ENCODE measurements around the gene C2orf78.

The C2orf78 gene

DNA sequence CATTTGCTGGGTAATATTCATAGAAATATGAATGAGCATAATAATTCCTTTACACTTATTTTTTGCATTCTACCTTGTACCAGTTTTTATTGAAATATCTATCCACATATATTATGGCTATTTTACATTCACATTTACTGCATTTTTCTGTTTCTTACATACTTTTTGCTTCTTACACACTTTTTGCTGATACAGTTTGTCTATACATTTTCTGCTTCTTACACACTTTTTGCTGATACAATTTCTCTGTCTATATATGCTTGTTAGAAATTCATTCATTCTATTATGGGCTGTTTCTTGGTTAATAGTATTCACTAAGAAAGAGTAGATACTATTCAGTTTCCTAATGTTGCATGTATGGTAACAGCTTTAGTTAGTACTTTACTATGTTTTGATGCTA, 27.9 kb downstream of the C2orf78 start:
- Histone ChIP-seq H3K27me3 (ENCODE audit: insufficient read depth, low read length) (peaks cover 53% of the 10 kb centered on the region), H3K4me3 (ENCODE audit: low read length) (no peak overlapping the region), H3K36me3 (ENCODE audit: insufficient read depth, low read depth, low read length) (no peaks in the 10 kb centered on the region), H3K4me1 (ENCODE audit: insufficient read depth, low read length) (no peaks in the 10 kb centered on the region), H3K9ac (ENCODE audit: low read depth, low read length) (no peak overlapping the region), H3K9me3 (ENCODE audit: insufficient read depth, low read depth, low read length) (no peaks in the 10 kb centered on the region), H3K27ac (ENCODE audit: low read length) (no peak overlapping the region)

GRCh38 chr2:73812635-73813034, 28.7 kb downstream of the C2orf78 start:
- Histone ChIP-seq H3K4me1 (ENCODE audit: insufficient read depth, low read length) (no peaks in the 10 kb centered on the region), H3K4me3 (ENCODE audit: low read length) (no peak overlapping the region), H3K9me3 (ENCODE audit: insufficient read depth, low read depth, low read length) (no peaks in the 10 kb centered on the region), H3K9ac (ENCODE audit: low read depth, low read length) (no peak overlapping the region), H3K27me3 (ENCODE audit: insufficient read depth, low read length) (peaks cover 53% of the 10 kb centered on the region), H3K27ac (ENCODE audit: low read length) (no peak overlapping the region), H3K36me3 (ENCODE audit: insufficient read depth, low read depth, low read length) (no peaks in the 10 kb centered on the region)

DNA sequence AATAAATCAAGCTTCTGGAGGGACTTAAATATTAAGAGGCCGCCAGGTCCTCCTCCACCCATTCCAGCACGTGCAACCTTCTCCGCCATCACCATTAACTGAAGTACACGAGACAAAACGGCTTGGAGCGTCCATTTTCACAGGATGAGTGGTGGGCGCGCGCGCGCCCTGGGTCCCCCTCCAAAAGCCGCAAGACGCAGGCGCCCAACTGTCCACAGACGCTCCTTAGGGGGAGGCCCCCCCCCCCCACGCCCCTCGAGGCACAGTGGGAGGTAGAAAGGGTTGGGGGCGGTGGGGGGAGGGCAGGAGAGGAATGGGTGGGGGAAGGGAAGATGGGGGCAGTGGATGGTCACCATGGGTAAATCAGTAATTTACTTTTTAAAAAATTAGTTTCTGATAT, 34.3 kb downstream of the C2orf78 start:
- Histone ChIP-seq H3K9me3 (ENCODE audit: insufficient read depth, low read depth, low read length) (no peaks in the 10 kb centered on the region), H3K4me3 (ENCODE audit: low read length) (no peak overlapping the region), H3K27me3 (ENCODE audit: insufficient read depth, low read length) (peaks cover 55% of the 10 kb centered on the region), H3K4me1 (ENCODE audit: insufficient read depth, low read length) (no peaks in the 10 kb centered on the region), H3K9ac (ENCODE audit: low read depth, low read length) (no peak overlapping the region), H3K36me3 (ENCODE audit: insufficient read depth, low read depth, low read length) (no peaks in the 10 kb centered on the region), H3K27ac (ENCODE audit: low read length) (no peak overlapping the region)

DNA sequence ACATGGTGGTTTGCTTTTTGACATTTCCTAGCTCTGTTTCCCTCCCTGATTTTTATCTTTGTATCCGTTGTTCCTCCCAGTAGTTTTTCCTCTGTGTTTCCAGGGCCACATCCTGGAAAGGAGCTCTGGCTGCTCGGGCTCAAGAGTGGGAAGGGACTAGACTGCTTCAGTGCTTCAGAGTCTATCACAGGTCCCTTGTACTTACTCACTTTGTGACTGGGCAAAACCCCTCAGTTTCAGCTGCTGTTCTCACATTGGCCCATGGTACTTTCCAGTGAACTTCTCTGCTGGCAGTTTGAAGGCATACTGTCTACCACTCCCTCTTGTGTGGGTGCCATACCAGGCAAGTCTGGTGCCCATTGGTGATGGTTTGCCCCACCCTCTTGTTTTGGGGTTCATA, 37.2 kb downstream of the C2orf78 start:
- Histone ChIP-seq H3K9ac (ENCODE audit: low read depth, low read length) (no peak overlapping the region), H3K27me3 (ENCODE audit: insufficient read depth, low read length) (peaks cover 43% of the 10 kb centered on the region; the same call in 1 of the 2 replicates), H3K9me3 (ENCODE audit: insufficient read depth, low read depth, low read length) (no peaks in the 10 kb centered on the region), H3K4me3 (ENCODE audit: low read length) (no peak overlapping the region), H3K36me3 (ENCODE audit: insufficient read depth, low read depth, low read length) (no peaks in the 10 kb centered on the region), H3K4me1 (ENCODE audit: insufficient read depth, low read length) (no peaks in the 10 kb centered on the region), H3K27ac (ENCODE audit: low read length) (no peak overlapping the region)

DNA sequence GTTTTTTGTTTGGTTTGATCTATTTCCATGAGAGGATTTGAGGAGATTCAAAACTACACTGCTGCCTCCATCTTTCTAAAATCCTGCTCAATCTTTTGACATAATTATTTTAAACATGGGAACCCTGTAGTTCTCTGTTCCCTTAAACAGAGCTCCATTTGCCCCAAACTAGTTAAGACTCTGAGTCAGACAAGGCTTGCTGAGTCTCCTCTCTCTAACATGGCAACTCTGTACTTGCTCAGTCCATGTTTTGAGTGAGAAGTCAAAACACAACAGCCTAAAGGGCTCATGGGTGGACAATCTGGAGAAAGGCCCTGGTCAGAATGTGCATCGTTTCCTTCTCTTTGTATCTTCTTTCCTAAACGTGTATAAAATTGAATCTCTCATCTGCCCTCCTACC, 37.7 kb downstream of the C2orf78 start:
- H3K4me3 ChIP-seq (ENCODE audit: low read length) = no peak overlapping the region

DNA sequence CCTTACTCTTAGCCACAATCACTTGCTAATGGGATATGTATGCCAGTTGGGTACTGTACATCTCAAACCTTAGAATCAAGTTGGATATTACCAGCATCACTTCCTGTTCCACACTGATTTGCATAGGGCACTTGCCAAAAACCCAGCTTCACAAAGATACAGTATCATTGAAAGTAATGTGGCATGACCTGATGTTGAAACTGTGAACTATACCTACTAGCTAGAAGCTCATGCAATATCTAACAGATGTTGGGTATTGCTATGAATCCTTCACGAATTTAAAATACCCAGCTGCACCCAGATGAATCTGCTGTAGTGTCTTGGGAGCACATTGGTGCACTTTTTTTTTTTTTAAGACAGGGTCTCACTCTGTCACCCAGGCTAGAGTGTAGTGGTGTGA, 38.3 kb downstream of the C2orf78 start:
- Histone ChIP-seq H3K9ac (ENCODE audit: low read depth, low read length) (no peak overlapping the region), H3K4me1 (ENCODE audit: insufficient read depth, low read length) (no peaks in the 10 kb centered on the region), H3K27me3 (ENCODE audit: insufficient read depth, low read length) (peaks cover 49% of the 10 kb centered on the region; the same call in 1 of the 2 replicates), H3K9me3 (ENCODE audit: insufficient read depth, low read depth, low read length) (no peaks in the 10 kb centered on the region), H3K27ac (ENCODE audit: low read length) (no peak overlapping the region), H3K4me3 (ENCODE audit: low read length) (no peak overlapping the region), H3K36me3 (ENCODE audit: insufficient read depth, low read depth, low read length) (no peaks in the 10 kb centered on the region)

More for the DNA sequence above, 37.7 kb downstream of the C2orf78 start:
- H3K27ac ChIP-seq (ENCODE audit: low read length) = no peak overlapping the region
- no peak overlapping the region for H3K9ac ChIP-seq (ENCODE audit: low read depth, low read length)
- H3K4me1 ChIP-seq (ENCODE audit: insufficient read depth, low read length) = no peaks in the 10 kb centered on the region
- H3K36me3 ChIP-seq (ENCODE audit: insufficient read depth, low read depth, low read length) = no peaks in the 10 kb centered on the region
- H3K9me3 ChIP-seq (ENCODE audit: insufficient read depth, low read depth, low read length) = no peaks in the 10 kb centered on the region
- H3K27me3 ChIP-seq (ENCODE audit: insufficient read depth, low read length) = peaks cover 43% of the 10 kb centered on the region; the same call in 1 of the 2 replicates

- no peak overlapping the region for H3K27ac ChIP-seq (ENCODE audit: low read length)
- no peaks in the 10 kb centered on the region for H3K9me3 ChIP-seq (ENCODE audit: insufficient read depth, low read depth, low read length)
- H3K9ac ChIP-seq (ENCODE audit: low read depth, low read length) = no peak overlapping the region
- H3K4me1 ChIP-seq (ENCODE audit: insufficient read depth, low read length) = no peaks in the 10 kb centered on the region
- no peaks in the 10 kb centered on the region for H3K36me3 ChIP-seq (ENCODE audit: insufficient read depth, low read depth, low read length)
- H3K4me3 ChIP-seq (ENCODE audit: low read length) = no peak overlapping the region
- H3K27me3 ChIP-seq (ENCODE audit: insufficient read depth, low read length) = peaks cover 53% of the 10 kb centered on the region; the same call in 1 of the 2 replicates
Observed at GRCh38 chr2:73822991-73823390, 39.0 kb downstream of the C2orf78 start.

DNA sequence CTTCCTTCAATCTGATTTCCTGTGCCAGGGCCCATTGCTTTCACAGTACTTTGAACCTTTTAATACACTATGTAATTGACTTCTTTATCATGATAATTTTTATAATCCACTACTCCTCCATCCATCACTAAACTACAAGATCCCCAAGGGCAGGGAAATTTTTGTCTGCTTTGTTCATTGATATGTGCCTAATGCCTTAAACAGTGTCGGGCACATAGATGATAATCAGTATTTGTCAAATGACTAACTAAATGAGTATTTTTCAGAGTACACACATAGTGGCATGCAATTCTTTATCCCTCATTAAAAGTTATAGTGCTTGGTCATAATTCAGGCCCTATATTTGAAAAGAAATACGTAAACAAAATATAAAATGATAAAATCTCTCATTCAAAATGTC, 39.4 kb downstream of the C2orf78 start:
- no peak overlapping the region for H3K9ac ChIP-seq (ENCODE audit: low read depth, low read length)
- no peaks in the 10 kb centered on the region for H3K36me3 ChIP-seq (ENCODE audit: insufficient read depth, low read depth, low read length)
- peaks cover 53% of the 10 kb centered on the region; the same call in 1 of the 2 replicates for H3K27me3 ChIP-seq (ENCODE audit: insufficient read depth, low read length)
- H3K27ac ChIP-seq (ENCODE audit: low read length) = no peak overlapping the region
- no peak overlapping the region for H3K4me3 ChIP-seq (ENCODE audit: low read length)
- no peaks in the 10 kb centered on the region for H3K4me1 ChIP-seq (ENCODE audit: insufficient read depth, low read length)
- H3K9me3 ChIP-seq (ENCODE audit: insufficient read depth, low read depth, low read length) = no peaks in the 10 kb centered on the region

DNA sequence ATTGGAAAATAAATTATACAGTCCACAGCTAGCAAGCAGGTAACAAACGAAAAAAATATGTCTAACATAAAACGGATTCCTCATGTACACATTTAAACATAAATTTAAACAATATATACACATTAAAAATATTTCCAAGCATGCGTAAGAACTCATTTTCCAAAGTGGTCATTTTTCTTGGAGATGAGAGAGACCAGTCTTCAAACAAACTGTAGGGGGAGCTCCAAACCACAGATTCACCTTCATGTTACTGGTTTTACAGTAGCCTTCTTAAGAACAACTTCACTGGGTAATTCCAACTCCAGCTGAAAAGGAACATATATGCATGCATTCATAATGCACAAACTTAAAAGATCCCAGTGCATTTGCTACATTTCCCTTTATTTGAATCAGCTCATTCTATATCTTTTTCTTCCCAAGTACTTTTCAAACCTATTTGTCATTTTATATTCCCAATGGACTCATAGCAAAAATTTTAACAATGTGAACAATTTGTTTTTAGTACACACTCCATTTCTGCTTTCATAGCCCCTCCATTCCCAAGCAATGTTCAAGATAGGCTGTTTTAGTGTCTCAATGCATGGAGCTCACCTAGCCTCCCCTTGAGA, 40.0 kb downstream of the C2orf78 start:
- H3K27ac ChIP-seq (ENCODE audit: low read length) = no peak overlapping the region
- H3K27me3 ChIP-seq (ENCODE audit: insufficient read depth, low read length) = peaks cover 53% of the 10 kb centered on the region; the same call in 1 of the 2 replicates
- no peaks in the 10 kb centered on the region for H3K36me3 ChIP-seq (ENCODE audit: insufficient read depth, low read depth, low read length)
- H3K9me3 ChIP-seq (ENCODE audit: insufficient read depth, low read depth, low read length) = no peaks in the 10 kb centered on the region
- H3K9ac ChIP-seq (ENCODE audit: low read depth, low read length) = no peak overlapping the region
- no peak overlapping the region for H3K4me3 ChIP-seq (ENCODE audit: low read length)
- H3K4me1 ChIP-seq (ENCODE audit: insufficient read depth, low read length) = no peaks in the 10 kb centered on the region

DNA sequence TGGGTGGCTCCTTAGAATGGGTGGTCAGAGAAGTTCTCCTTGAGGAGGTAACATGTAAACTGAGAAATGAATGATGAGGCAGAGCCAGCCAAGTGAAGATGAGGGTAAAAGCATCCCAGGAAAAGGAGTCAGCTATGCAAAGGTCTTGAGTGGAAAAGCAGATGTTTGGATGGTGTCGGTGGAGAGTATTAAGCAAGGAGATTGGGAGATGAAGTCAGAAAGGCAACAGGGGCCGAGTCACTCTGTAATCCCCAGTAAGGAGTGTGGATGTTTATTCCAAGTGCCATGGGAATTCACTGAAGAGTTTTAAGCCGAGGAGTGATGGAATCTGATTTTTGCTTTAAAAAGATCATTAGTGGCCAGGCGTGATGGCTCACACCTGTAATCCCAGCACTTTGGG, 41.4 kb downstream of the C2orf78 start:
- no peak overlapping the region for H3K27ac ChIP-seq (ENCODE audit: low read length)
- peaks cover 50% of the 10 kb centered on the region; the same call in 1 of the 2 replicates for H3K27me3 ChIP-seq (ENCODE audit: insufficient read depth, low read length)
- H3K4me3 ChIP-seq (ENCODE audit: low read length) = no peak overlapping the region
- no peaks in the 10 kb centered on the region for H3K9me3 ChIP-seq (ENCODE audit: insufficient read depth, low read depth, low read length)
- no peak overlapping the region for H3K9ac ChIP-seq (ENCODE audit: low read depth, low read length)
- no peaks in the 10 kb centered on the region for H3K36me3 ChIP-seq (ENCODE audit: insufficient read depth, low read depth, low read length)
- peaks cover 6% of the 10 kb centered on the region; the same call in 1 of the 2 replicates for H3K4me1 ChIP-seq (ENCODE audit: insufficient read depth, low read length)

DNA sequence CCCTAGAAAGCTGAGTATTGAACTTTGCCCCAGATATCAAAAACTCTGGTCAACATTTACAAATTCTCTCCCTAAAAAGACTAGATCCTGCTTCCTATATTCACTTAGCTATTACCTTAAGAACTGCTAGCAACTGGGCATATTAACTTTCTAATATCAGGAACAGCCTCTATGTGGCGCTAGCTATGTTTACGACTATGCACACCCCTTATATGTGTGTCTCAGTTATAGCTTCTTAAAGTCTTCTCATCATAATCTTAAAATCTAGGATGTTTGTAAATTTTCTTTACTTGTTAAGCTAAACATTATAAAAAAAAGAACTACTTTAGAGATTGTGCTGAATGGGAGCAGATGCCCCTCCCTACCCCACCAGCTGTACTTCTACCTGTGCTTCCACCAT, 43.0 kb downstream of the C2orf78 start:
- peaks cover 6% of the 10 kb centered on the region; the same call in 1 of the 2 replicates for H3K4me1 ChIP-seq (ENCODE audit: insufficient read depth, low read length)
- H3K9ac ChIP-seq (ENCODE audit: low read depth, low read length) = no peak overlapping the region
- H3K9me3 ChIP-seq (ENCODE audit: insufficient read depth, low read depth, low read length) = no peaks in the 10 kb centered on the region
- no peak overlapping the region for H3K4me3 ChIP-seq (ENCODE audit: low read length)
- H3K36me3 ChIP-seq (ENCODE audit: insufficient read depth, low read depth, low read length) = peaks cover 12% of the 10 kb centered on the region
- H3K27ac ChIP-seq (ENCODE audit: low read length) = no peak overlapping the region
- H3K27me3 ChIP-seq (ENCODE audit: insufficient read depth, low read length) = peaks cover 35% of the 10 kb centered on the region; the same call in 1 of the 2 replicates

- Histone ChIP-seq H3K4me1 (ENCODE audit: insufficient read depth, low read length) (peaks cover 6% of the 10 kb centered on the region; the same call in 1 of the 2 replicates), H3K4me3 (ENCODE audit: low read length) (peak overlapping the region; percentile 92), H3K9ac (ENCODE audit: low read depth, low read length) (no peak overlapping the region), H3K27ac (ENCODE audit: low read length) (no peak overlapping the region), H3K36me3 (ENCODE audit: insufficient read depth, low read depth, low read length) (peaks cover 18% of the 10 kb centered on the region), H3K27me3 (ENCODE audit: insufficient read depth, low read length) (peaks cover 30% of the 10 kb centered on the region; the same call in 1 of the 2 replicates), H3K9me3 (ENCODE audit: insufficient read depth, low read depth, low read length) (no peaks in the 10 kb centered on the region)
Observed at GRCh38 chr2:73827660-73828388, 43.8 kb downstream of the C2orf78 start.
